ENCODE measurements around the gene OR4M1.
"Not testable (repeated sequence)": the region's sequence is repeated elsewhere in the genome, so short reads cannot be mapped to it uniquely, and the experiment has no call there.

The OR4M1 gene

DNA sequence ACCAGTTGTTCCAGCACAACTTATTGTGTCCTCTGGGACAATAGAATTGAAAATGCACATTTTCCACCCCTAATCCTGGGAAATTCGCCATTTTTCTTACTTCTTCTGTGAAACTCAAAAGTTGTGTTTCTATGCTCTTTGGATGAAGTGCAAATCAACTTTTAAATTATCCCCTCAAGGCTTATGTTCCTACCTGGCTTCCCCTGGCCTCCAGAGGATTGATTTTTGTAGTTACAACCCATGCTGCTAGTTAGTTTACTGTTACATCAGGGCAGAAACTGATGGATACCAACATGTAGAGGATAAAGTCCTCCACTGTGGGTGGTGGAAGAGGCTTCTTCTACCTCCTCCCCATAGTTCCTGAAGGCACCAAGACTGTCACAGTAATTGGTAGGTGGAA lies at the start of gene OR4M1:
Gene OR4M1 (plus strand): TSS at position 301 of the 400 bp plus-strand sequence. CDS start 6,819 bp downstream, outside the sequence.
- DNase-seq (ENCODE audit: low spot score) = not testable (repeated sequence)

- no peak for DNase-seq (ENCODE audit: low spot score)
These were observed 43.9 kb upstream of the OR4M1 start for GRCh38 chr14:19729359-19729758.

DNA sequence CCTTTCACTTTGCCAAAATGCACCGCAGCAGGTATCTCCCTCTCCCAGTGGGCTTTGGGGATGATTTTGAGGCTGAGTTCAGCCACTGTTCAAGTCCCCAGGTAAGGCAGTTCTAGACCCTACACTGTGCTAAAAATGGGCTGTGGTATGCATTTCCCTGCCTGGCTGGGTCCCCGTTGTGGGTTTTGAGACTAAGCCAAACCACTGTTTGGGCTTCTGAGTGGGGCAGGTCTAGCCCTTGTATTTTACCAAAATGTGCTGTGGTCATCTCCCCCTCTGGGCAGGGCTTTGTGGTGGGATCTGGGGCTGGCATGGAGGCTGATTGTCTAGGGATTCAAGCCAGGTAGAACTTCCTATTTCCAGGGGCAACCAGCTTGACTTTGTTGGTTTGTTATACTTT lies 43.5 kb upstream of the OR4M1 start:
- no peak for DNase-seq (ENCODE audit: low spot score)

DNA sequence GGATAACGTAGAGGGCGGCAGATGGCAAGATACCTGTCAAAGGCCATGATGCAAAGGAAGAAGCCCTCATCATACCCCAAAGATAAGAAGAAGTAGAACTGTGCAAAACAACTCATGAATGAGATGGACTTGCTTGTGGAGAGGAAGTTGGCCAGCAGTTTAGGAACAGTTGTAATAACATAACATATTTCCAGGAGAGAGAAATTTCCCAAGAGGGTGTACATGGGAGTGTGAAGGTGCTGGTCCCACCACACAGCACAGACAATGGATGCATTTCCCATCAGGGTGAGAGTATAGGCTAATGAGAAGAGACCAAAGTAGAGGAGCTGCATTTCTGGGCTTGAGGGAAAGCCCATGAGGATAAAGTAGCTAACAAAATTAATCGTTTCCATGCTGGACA lies 39.4 kb upstream of the OR4M1 start:
- not testable (repeated sequence) for DNase-seq (ENCODE audit: low spot score)

- no peak for DNase-seq (ENCODE audit: low spot score)
These were observed 30.0 kb upstream of the OR4M1 start, which contains the start of gene OR4Q3 for GRCh38 chr14:19743256-19743655. Gene OR4Q3 (plus strand): TSS chr14:19743571.

DNA sequence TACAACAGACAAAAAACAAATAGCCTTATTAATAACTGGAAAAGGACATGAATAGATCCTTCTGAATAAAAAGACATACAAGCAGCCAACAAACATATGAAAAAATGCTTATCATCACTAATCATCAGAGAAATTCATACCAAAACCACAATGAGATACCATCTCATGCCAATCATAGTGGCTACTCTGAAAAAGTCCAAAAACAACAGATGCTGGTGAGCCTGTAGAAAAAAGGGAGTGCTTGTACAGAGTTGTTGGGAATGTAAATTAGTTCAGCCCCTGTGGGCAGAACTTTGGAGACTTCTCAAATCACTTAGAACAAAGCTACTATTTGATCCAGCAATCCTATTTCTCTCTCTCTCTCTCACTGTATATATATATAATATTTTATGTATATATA lies 21.0 kb upstream of the OR4M1 start:
- not testable (repeated sequence) for DNase-seq (ENCODE audit: low spot score)

GRCh38 chr14:19754172-19754571 lies 19.1 kb upstream of the OR4M1 start:
- no peak for DNase-seq (ENCODE audit: low spot score)

DNA sequence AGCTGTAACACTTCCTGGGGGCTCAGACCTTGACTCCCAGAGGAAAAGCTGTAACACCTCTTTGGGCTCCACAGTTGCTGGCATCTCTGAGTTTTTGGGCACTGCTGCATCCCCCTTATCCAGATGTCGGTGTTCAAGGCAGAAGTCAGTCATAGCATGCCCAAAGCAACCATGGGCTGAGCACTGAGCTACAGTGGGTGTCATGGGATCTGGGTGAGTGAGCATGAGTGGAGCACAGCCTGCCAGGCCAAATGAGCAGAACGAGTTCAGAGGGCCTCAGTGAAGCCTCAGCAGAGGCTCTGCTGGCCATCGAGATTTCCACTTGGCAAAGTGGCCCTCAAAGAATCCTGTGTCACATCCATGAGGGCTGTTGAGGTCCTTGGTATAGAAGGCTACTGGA lies 1.8 kb upstream of the OR4M1 start:
- not testable (repeated sequence) for DNase-seq (ENCODE audit: low spot score)

GRCh38 chr14:19771895-19772430 lies 1.3 kb upstream of the OR4M1 start:
- no peak for DNase-seq (ENCODE audit: low spot score)

- not testable (repeated sequence) for DNase-seq (ENCODE audit: low spot score)
These were observed 850 bp upstream of the OR4M1 start for GRCh38 chr14:19772454-19772853.

GRCh38 chr14:19775587-19775986 lies 2.3 kb downstream of the OR4M1 start:
- DNase-seq (ENCODE audit: low spot score) = no peak

DNA sequence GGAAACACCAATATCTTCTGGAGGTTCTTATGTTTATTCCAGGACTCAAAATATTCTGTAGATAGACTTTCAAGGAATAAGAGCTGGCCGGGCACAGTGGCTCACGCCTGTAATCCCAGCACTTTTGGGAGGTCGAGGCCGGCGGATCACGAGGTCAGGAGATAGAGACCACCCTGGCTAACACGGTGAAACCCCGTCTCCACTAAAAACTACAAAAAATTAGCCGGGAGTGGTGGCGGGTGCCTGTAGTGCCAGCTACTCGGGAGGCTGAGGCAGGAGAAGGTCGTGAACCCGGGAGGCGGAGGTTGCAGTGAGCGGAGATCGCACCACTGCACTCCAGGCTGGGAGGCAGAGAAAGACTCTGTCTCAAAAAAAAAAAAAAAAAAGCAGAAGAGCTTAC lies 12.5 kb downstream of the OR4M1 start:
- DNase-seq (ENCODE audit: low spot score) = not testable (repeated sequence)

DNA sequence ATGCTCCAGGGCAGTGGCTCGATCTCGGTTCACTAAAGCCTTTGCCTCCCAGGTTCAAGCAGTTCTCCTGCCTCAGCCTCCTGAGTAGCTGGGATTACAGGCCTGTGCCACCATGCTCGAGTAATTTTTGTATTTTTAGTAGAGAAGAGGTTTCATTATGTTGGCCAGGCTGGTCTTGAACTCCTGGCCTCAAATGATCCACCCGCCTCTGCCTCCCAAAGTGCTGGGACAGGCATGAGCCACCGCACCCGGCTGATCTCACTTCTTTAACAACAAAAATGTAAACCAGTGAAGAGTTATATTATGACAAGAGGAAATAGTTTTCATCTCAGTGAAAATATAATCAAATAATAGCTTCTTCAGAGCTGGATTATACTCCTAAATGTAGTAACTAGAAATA lies 14.0 kb downstream of the OR4M1 start:
- not testable (repeated sequence) for DNase-seq (ENCODE audit: low spot score)

GRCh38 chr14:19788150-19788549 lies 14.8 kb downstream of the OR4M1 start:
- not testable (repeated sequence) for DNase-seq (ENCODE audit: low spot score)

DNA sequence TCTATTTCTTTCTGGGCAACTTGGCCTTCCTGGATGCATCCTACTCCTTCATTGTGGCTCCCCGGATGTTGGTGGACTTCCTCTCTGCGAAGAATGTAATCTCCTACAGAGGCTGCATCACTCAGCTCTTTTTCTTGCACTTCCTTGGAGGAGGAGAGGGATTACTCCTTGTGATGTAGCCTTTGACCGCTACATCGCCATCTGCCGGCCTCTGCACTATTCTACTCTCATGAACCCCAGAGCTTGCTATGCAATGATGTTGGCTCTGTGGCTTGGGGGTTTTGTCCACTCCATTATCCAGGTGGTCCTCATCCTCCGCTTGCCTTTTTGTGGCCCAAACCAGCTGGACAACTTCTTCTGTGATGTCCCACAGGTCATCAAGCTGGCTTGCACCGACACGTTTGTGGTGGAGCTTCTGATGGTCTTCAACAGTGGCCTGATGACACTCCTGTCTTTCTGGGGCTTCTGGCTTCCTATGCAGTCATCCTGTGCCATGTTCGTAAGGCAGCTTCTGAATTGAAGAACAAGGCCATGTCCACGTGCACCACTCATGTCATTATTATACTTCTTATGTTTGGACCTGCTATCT lies 23.3 kb downstream of the OR4M1 start:
- not testable (repeated sequence) for DNase-seq (ENCODE audit: low spot score)

GRCh38 chr14:19799880-19800279 lies 26.6 kb downstream of the OR4M1 start:
- no peak for DNase-seq (ENCODE audit: low spot score)

GRCh38 chr14:19800282-19801117 lies 27.2 kb downstream of the OR4M1 start:
- DNase-seq (ENCODE audit: low spot score) = no peak

GRCh38 chr14:19801118-19801464 lies 27.8 kb downstream of the OR4M1 start:
- no peak for DNase-seq (ENCODE audit: low spot score)

DNA sequence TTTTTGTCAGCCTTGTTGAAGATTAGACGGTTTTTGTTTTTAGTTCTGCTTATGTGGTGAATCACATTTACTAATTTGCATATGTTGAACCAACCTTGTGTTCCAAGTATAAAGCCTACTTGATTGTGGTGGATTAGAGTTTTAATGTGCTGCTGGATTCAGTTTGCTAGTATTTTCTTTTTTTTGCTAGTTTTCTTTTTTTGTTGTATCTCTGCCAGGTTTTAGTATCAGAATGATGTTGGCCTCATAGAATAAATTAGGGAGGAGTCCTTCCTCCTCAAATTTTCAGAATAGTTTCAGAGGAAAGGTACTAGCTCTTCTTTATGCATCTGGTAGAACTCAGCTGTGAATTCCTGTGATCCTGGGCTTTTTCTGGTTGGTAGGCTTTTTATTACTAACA lies 30.2 kb downstream of the OR4M1 start, which contains the start of gene OR4N2:
Gene OR4N2 (plus strand): TSS at position 301 of the 400 bp plus-strand sequence. CDS start 23,679 bp downstream, outside the sequence.
- not testable (repeated sequence) for DNase-seq (ENCODE audit: low spot score)

GRCh38 chr14:19813171-19813920 lies 40.0 kb downstream of the OR4M1 start:
- not testable (repeated sequence) for DNase-seq (ENCODE audit: low spot score)

DNA sequence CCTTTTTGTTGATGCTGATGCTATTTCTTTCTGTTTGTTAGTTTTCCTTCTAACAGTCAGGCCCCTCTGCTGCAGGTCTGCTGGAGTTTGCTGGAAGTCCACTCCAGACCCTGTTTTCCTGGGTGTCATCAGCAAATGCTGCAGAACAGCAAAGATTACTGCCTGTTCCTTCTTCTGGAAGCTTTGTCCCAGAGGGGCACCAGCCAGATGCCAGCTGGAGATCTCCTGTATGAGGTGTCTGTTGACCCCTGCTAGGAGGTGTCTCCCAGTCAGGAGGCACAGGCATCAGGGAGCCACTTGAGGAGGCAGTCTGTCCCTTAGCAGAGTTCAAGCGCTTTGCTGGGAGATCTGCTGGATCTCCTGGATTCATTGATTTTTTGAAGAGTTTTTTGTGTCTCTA lies 46.6 kb downstream of the OR4M1 start:
- not testable (repeated sequence) for DNase-seq (ENCODE audit: low spot score)

GRCh38 chr14:19821016-19821415 lies 47.7 kb downstream of the OR4M1 start:
- DNase-seq (ENCODE audit: low spot score) = not testable (repeated sequence)
